GM21576 (cell line): ENCODE results near the gene FGFBP2.
"Not testable (repeated sequence)": the region's sequence is repeated elsewhere in the genome, so short reads cannot be mapped to it uniquely, and the experiment has no call there.

Source experiments
- ATAC-seq: cut with Tn5 transposase; IDR thresholded peaks from one replicate; pipeline ENCODE4 v1.9.1; 2021; ENCODE audit warnings: mild to moderate bottlenecking, moderate library complexity; ENCODE audit not compliant: unreplicated experiment

Gene FGFBP2

GRCh38 chr4:15931451-15932210 lies 31.3 kb downstream of the FGFBP2 start:
- no peak for ATAC-seq

DNA sequence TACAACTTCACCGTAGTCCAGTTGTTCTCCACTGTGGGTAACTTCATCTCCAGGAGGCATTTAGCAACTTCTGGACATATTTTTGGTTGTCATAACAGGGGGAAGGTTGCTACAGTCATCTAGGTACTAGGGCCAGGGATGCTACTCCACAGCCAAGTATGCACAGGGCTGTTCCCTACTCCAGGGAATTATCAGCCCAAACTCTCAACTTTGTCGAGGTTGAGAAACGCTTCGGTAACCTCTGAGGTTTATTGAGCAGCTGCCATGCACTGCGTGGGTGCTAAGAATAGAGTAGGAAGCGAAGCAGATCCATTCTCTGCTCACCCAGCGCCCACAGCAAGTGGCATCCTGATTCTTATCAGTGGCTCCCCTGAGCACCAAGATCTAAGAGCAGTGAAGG lies 32.7 kb downstream of the FGFBP2 start:
- ATAC-seq: no peak

DNA sequence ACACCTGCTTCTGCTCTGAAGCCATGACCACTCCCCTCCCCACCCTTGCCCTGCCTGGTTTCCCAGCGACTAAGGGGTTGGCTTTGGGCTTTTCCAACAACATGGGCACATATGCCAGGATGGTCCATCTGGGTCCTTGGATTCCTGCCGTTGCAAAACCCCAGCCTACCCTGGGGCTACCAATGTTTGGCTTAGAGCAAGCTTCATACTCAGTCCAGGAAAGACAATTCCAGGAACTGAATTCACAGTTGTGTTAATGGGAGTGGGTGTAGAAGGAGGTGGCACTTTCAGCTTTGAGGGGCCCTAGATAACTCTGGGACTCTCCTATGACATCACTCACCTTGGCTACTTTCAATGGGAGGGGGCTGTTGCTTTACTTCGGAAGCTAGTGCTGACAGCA lies 33.4 kb downstream of the FGFBP2 start:
- no peak for ATAC-seq

DNA sequence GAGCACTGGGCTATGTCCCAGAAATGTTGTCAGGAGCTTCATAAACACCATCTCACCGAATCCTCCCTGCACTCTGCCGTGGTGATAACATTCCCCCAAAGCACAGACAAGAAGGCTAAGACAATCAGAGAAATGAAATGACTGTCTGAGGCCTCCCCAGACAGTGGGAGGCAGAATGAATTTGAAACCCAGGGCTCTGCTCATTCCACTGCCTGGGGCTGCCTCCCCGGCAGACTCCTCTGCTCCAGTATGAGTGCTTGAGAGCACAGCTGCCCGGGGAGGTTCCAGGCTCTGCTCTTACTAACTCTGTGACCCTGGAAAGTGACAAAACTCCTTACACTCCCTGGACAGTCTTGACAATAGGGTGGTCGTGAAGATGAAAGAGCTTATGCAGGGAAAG lies 34.1 kb downstream of the FGFBP2 start:
- no peak for ATAC-seq

DNA sequence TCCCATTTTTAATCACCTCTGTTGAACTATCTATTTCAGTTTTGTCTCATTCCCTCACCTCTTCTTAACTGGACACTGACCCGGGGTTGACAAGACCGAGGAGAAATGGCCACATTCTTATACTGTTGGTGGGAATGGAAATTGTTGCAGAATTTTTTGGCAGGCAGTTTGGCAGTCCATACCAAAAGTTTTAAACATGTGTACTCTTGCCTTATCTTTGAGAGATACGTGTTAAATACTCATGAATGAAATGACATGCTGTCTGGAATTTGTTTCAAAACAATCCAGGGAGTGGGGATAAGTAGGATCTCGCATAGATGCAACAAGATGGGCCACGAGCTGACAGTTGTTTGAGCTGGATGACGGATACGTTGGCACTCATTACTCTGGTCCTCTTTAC lies 36.5 kb downstream of the FGFBP2 start:
- no peak for ATAC-seq

DNA sequence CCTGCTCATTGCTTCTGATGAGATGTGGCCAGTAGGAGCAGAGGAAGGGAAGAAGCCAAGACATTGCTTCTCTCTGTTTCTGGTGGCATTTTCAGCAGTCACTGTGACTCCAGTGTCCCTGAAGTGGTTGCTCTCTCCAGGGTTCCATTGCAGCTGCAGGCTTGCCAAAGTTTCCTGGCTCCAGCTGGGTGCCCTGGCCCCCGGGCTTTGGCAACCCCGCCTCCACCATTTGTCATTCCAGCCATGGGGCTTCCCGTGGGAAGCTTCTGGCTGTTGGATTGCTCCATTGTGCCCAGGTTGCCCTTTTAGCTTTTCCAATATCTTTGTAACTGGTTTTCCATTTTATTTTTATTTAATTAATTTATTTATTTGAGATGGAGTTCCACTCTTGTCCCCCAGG lies 37.1 kb downstream of the FGFBP2 start:
- no peak for ATAC-seq

DNA sequence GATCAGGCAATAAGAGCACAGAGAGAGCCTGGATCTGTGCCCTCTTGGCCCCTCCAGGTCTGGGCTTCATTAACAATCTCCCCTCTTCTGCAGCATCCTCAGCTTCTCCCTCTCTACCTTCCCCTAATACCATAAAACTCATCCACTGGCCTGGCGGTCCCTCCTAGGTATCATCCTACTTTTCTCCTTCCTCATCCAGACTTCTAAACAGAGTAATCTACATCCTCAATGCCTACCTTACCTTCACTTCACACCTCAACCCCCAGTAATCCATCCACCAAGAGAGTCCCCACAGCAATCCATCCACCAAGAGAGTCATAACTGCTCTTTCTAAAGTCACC lies 41.4 kb downstream of the FGFBP2 start:
- ATAC-seq: no peak

DNA sequence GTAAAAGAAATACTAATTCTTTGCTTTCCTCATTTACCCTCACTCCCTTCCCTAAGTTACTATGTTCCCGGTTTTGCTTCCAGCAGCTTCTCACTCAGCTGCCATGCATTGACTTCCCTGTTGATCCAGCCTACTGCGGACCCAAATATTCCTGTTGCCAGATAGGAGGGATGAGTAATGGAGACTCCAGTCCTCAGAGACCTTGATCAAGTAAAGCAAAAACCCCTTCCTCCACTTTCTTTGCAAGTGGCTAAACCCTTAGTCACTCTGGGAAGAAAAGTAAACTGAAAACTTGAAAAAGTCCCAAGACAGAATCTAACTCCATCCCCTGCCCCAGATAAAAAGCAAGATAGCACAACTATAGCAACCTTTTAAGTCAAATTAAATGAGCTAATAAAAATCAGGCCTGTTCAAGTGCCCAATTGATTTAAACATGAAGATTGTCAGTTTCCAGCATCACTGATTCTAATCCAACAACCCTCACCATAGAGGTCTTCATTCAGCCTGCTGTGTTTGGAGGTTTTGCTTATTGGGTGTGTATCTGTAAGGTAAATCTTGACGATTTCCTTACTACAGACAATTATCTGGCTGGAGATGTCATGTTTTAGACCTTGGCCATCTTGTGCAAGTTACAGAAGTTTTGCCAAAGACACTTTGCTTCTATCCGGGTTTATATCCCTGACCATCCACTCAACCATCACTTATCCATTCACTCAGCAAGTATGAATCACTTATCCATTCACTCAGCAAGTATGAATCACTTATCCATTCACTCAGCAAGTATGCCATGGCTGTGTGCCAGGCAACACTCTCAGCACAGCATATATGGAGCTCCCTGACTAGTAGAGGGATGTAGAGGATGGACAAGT lies 42.0 kb downstream of the FGFBP2 start:
- no peak for ATAC-seq

DNA sequence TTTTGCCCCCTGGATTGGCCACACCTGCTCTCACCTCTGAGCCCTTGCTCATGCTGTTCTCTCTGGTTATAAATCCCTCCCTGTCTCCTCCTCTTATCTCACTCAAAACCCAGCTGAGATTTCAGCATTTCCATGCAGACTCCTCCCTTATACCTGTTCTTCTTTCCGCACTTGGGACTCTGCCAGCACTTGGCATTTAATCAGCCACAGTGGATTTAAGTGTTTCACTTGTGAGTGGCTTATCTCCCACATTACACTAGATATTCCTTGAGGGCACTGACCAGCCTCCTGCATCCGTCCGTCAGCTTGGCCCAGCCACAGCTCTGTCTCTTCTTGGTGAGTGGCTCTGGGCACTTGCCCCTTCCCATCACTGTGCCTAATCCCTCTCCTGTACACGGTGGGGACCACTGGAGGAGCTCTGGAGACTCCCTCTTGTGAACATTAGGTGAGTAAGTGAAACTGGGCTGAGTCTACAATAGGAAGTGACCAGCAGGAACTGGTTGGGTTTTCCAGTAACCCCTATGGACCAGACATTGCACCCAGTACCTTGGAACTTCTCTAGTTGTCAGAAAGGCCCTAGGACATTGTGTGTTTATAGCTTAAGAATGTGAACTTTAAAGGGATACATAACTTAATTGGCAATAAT lies 44.4 kb downstream of the FGFBP2 start:
- ATAC-seq: no peak

GRCh38 chr4:15917297-15917696 lies 45.7 kb downstream of the FGFBP2 start:
- no peak for ATAC-seq

DNA sequence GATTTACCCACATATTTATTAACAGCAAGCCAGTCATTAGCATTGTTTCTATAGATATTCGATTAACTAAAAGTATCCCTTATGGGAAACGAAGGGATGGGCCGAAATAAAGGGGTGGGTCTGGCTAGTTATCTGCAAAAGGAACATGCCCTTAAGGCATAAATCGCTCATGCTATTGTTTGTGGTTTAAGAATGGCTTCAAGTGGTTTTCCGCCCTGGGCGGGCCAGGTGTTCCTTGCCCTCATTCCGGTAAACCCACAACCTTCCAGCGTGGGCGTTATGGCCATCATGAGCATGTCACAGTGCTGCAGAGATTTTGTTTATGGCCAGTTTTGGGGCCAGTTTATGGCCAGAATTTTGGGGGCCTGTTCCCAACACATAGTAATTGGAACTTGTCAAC lies 46.6 kb downstream of the FGFBP2 start:
- ATAC-seq: not testable (repeated sequence)

GRCh38 chr4:15914736-15915135 lies 48.2 kb downstream of the FGFBP2 start:
- no peak for ATAC-seq

- no peak for ATAC-seq
Observed at GRCh38 chr4:15914291-15914690, 48.7 kb downstream of the FGFBP2 start.

- no peak for ATAC-seq
Observed at GRCh38 chr4:15913631-15913970, 49.4 kb downstream of the FGFBP2 start.

DNA sequence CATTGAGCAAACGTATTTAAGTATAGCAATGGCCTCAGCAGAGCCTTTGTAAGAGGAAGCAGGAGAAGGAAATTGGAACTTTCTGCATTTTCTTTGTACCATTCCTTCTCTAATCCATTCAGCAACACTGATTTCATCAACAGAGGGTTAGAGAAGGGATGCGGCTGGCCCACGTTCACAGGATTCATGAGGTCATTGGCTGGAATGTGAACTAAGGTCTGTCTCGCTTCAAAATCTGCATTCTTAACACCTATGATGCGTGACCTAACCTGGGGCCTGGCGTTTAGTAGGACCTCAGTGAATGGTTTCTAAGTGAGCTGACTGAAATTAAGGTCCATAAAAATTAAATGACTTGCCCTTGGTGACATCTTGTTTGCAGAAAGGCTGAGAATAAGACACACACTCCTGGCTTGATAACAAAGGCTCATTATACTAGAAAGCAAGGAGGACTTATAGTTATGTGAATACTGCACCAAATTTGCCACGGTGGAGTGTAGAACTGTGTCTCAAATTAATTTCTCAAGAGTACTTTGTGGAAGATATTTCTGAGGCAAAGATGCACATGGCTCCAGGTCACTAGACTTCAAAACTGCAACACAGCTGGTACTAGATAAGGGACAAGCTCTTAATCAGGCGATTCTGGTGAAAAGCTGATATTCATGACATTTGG lies 49.9 kb downstream of the FGFBP2 start:
- ATAC-seq: no peak

- no peak for ATAC-seq
Observed at GRCh38 chr4:15912236-15912635, 50.7 kb downstream of the FGFBP2 start.
